AG08396 (cell line): ENCODE data around the gene BLVRA.
"Not testable (repeated sequence)": the region's sequence is repeated elsewhere in the genome, so short reads cannot be mapped to it uniquely, and the experiment has no call there.

Experiments used
- DNase-seq: peaks from one replicate; pipeline ENCODE4 v3.0.0; 2012; ENCODE audit warnings: low spot score, mixed read lengths

Gene BLVRA

GRCh38 chr7:43810195-43810941 lies 51.9 kb downstream of the BLVRA start:
- not testable (repeated sequence) for DNase-seq

- no peak for DNase-seq
Measured at GRCh38 chr7:43815373-43815772, 56.9 kb downstream of the BLVRA start.

- DNase-seq, result not testable (repeated sequence)
Measured at GRCh38 chr7:43816046-43816797, 57.7 kb downstream of the BLVRA start.

- not testable (repeated sequence) for DNase-seq
Measured at GRCh38 chr7:43823425-43823824, 64.9 kb downstream of the BLVRA start.

- no peak for DNase-seq
Measured at GRCh38 chr7:43823941-43824340, 65.5 kb downstream of the BLVRA start.

- DNase-seq, result not testable (repeated sequence)
Measured at GRCh38 chr7:43824513-43824912, 66.0 kb downstream of the BLVRA start.

- no peak for DNase-seq
Measured at GRCh38 chr7:43824963-43825362, 66.5 kb downstream of the BLVRA start.

- no peak for DNase-seq
Measured at GRCh38 chr7:43825391-43825808, 66.9 kb downstream of the BLVRA start.

GRCh38 chr7:43830917-43831316 lies 72.4 kb downstream of the BLVRA start:
- not testable (repeated sequence) for DNase-seq

GRCh38 chr7:43834463-43835251 lies 76.2 kb downstream of the BLVRA start:
- no peak for DNase-seq

- DNase-seq, result no peak
Measured at GRCh38 chr7:43838201-43838658, 79.8 kb downstream of the BLVRA start.

- DNase-seq, result no peak
Measured at GRCh38 chr7:43843296-43843695, 84.8 kb downstream of the BLVRA start.

- no peak for DNase-seq
Measured at GRCh38 chr7:43844257-43844656, 85.8 kb downstream of the BLVRA start.

- DNase-seq, result no peak
Measured at GRCh38 chr7:43844662-43845061, 86.2 kb downstream of the BLVRA start.

- no peak for DNase-seq
Measured at GRCh38 chr7:43847496-43847895, 89.0 kb downstream of the BLVRA start.

GRCh38 chr7:43849047-43849446 lies 90.6 kb downstream of the BLVRA start:
- DNase-seq, result no peak

GRCh38 chr7:43850348-43851116 lies 92.1 kb downstream of the BLVRA start:
- no peak for DNase-seq

- no peak for DNase-seq
Measured at GRCh38 chr7:43851805-43852204, 93.3 kb downstream of the BLVRA start.

- DNase-seq, result no peak
Measured at GRCh38 chr7:43855176-43855575, 96.7 kb downstream of the BLVRA start.

GRCh38 chr7:43856316-43856715 lies 97.8 kb downstream of the BLVRA start:
- DNase-seq, result no peak
